ENCODE measurements around the gene HGD. TPM values are rescaled to one million over a fixed set of nuclear protein-coding genes. Genes with fewer than 3 reads are reported as not detected.

Gene HGD
- polyA plus RNA-seq, 1 of the 3 experiments (the other 2 are of a cell fraction) = not detected

DNA sequence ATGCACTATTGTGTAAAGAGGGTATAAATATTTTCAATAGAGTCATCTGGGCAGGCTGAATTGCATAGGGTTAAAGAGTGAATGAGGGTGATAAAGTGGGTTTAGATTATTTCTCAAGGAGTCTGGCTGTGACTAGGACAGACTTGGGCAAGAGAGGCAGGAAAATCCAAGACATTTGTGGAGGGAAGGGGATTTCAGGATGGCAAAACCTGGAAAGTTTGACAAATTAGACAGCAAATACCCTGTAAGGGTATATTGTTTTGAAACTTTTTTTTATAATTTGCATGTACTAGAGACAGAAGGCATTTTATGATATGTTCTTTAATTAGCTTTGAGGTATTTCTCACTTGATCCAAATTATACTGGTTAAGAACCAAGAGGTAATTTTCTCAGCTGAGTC, 17.1 kb downstream of the HGD start:
- H3F3A ChIP-seq (replicated peaks; ENCODE audit: insufficient read depth) = no peaks in the 10 kb centered on the region
- peaks cover 0 to 5% of the 10 kb centered on the region in 2 experiments; a peak in 2 of 4 replicates for H3K4me1 ChIP-seq (ENCODE audit: control insufficient read depth in 1 of 2, insufficient read depth in 2 of 2, low read depth in 1 of 2, low read length in 1 of 2)
- H2AFZ ChIP-seq (ENCODE audit: low read depth) = no peak overlapping the region
- no peak overlapping the region for H3K4me3 ChIP-seq (ENCODE audit: low read depth in 2 of 2, low read length in 1 of 2)
- H3K27ac ChIP-seq (ENCODE audit: low read depth in 2 of 2, low read length in 1 of 2) = no peak overlapping the region
- POLR2A ChIA-PET = no interaction called here
- CTCF ChIA-PET = no interaction called here
- no peaks in the 10 kb centered on the region for H3K36me3 ChIP-seq (replicated peaks in 1 of 2; ENCODE audit: control insufficient read depth in 1 of 2, insufficient read depth in 2 of 2, low read length in 1 of 2)
- no peaks in the 10 kb centered on the region for H3K79me2 ChIP-seq (ENCODE audit: insufficient read depth)
- TF ChIP-seq SIN3A (IDR thresholded peaks at IDR 0.05; ENCODE audit: borderline replicate concordance, low read depth, low read length) = no peak
- TF ChIP-seq TCF12 (IDR thresholded peaks at IDR 0.05) = no peak
- TF ChIP-seq GATA2 (CRISPR knock-in tag; IDR thresholded peaks at IDR 0.05) = no peak
- TF ChIP-seq, protein P1, sequence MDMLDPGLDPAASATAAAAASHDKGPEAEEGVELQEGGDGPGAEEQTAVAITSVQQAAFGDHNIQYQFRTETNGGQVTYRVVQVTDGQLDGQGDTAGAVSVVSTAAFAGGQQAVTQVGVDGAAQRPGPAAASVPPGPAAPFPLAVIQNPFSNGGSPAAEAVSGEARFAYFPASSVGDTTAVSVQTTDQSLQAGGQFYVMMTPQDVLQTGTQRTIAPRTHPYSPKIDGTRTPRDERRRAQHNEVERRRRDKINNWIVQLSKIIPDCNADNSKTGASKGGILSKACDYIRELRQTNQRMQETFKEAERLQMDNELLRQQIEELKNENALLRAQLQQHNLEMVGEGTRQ (IDR thresholded peaks at IDR 0.05; ENCODE audit: borderline replicate concordance, low read depth, low read length) = no peak
- TF ChIP-seq JUND (IDR thresholded peaks at IDR 0.05) = no peak
- TF ChIP-seq, protein P2, sequence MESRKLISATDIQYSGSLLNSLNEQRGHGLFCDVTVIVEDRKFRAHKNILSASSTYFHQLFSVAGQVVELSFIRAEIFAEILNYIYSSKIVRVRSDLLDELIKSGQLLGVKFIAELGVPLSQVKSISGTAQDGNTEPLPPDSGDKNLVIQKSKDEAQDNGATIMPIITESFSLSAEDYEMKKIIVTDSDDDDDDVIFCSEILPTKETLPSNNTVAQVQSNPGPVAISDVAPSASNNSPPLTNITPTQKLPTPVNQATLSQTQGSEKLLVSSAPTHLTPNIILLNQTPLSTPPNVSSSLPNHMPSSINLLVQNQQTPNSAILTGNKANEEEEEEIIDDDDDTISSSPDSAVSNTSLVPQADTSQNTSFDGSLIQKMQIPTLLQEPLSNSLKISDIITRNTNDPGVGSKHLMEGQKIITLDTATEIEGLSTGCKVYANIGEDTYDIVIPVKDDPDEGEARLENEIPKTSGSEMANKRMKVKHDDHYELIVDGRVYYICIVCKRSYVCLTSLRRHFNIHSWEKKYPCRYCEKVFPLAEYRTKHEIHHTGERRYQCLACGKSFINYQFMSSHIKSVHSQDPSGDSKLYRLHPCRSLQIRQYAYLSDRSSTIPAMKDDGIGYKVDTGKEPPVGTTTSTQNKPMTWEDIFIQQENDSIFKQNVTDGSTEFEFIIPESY (IDR thresholded peaks at IDR 0.05; ENCODE audit: borderline replicate concordance, low read depth) = no peak
- TF ChIP-seq YY1 (IDR thresholded peaks at IDR 0.05; ENCODE audit: low read depth) = no peak
- TF ChIP-seq SMC3 (IDR thresholded peaks at IDR 0.05; ENCODE audit: low read depth, low read length) = no peak
- TF ChIP-seq, protein P3, sequence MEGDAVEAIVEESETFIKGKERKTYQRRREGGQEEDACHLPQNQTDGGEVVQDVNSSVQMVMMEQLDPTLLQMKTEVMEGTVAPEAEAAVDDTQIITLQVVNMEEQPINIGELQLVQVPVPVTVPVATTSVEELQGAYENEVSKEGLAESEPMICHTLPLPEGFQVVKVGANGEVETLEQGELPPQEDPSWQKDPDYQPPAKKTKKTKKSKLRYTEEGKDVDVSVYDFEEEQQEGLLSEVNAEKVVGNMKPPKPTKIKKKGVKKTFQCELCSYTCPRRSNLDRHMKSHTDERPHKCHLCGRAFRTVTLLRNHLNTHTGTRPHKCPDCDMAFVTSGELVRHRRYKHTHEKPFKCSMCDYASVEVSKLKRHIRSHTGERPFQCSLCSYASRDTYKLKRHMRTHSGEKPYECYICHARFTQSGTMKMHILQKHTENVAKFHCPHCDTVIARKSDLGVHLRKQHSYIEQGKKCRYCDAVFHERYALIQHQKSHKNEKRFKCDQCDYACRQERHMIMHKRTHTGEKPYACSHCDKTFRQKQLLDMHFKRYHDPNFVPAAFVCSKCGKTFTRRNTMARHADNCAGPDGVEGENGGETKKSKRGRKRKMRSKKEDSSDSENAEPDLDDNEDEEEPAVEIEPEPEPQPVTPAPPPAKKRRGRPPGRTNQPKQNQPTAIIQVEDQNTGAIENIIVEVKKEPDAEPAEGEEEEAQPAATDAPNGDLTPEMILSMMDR (IDR thresholded peaks at IDR 0.05) = no peak
- no peak for TF ChIP-seq FOXM1 (IDR thresholded peaks at IDR 0.05; ENCODE audit: low read depth)
- no peak for TF ChIP-seq EP300 (IDR thresholded peaks at IDR 0.05; ENCODE audit: borderline replicate concordance in 1 of 2, low read depth in 1 of 2, low read length in 1 of 2)
- no peak for TF ChIP-seq FOXJ3 (CRISPR knock-in tag; IDR thresholded peaks at IDR 0.05)
- no peak for TF ChIP-seq EZH2phosphoT487 (IDR thresholded peaks at IDR 0.05; ENCODE audit: borderline replicate concordance, low read depth)
- H3K9me2 ChIP-seq = no peaks in the 10 kb centered on the region
- H3K27me3 ChIP-seq (ENCODE audit: insufficient read depth) = no peaks in the 10 kb centered on the region
- no peaks in the 10 kb centered on the region for H4K20me1 ChIP-seq (ENCODE audit: insufficient read depth)
- no peak overlapping the region for H3K4me2 ChIP-seq
- DNase-seq = no peak
- no peaks in the 10 kb centered on the region for H3K9me3 ChIP-seq
- no peak overlapping the region for H3K9ac ChIP-seq

DNA sequence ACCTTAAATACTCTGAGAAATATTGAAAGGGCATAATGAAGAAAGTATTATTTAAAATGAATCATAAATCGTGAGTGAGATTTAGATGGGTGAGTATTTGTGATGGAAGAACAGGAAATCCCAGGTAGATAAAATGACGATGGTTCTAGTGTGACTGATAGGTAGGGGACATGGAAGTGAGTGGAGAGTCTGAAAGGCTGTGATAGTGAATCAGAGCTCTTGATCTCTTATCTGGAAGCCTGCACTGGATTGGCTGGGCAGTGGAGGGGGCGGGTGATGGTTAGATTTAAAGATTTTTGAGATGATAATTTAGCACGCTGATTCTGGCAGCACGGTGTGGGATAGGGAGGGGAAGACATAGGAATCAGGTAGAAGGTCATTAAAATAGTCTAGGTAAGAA, 20.1 kb downstream of the HGD start:
- POLR2A ChIA-PET = no interaction called here
- no peak overlapping the region for H3K4me3 ChIP-seq (ENCODE audit: low read depth in 2 of 2, low read length in 1 of 2)
- TF ChIP-seq POLR2AphosphoS5 (IDR thresholded peaks at IDR 0.05; ENCODE audit: low read depth, low read length) (no peak), NRF1 (IDR thresholded peaks at IDR 0.05; ENCODE audit: low read depth, low read length) (no peak), CHD2 (IDR thresholded peaks at IDR 0.05; ENCODE audit: low read length, partially characterized antibody) (no peak), EZH2phosphoT487 (IDR thresholded peaks at IDR 0.05; ENCODE audit: borderline replicate concordance, low read depth) (no peak), RAD21 (IDR thresholded peaks at IDR 0.05; ENCODE audit: low read length) (no peak), SMC3 (IDR thresholded peaks at IDR 0.05; ENCODE audit: low read depth, low read length) (no peak)
- TF ChIP-seq, protein P4, sequence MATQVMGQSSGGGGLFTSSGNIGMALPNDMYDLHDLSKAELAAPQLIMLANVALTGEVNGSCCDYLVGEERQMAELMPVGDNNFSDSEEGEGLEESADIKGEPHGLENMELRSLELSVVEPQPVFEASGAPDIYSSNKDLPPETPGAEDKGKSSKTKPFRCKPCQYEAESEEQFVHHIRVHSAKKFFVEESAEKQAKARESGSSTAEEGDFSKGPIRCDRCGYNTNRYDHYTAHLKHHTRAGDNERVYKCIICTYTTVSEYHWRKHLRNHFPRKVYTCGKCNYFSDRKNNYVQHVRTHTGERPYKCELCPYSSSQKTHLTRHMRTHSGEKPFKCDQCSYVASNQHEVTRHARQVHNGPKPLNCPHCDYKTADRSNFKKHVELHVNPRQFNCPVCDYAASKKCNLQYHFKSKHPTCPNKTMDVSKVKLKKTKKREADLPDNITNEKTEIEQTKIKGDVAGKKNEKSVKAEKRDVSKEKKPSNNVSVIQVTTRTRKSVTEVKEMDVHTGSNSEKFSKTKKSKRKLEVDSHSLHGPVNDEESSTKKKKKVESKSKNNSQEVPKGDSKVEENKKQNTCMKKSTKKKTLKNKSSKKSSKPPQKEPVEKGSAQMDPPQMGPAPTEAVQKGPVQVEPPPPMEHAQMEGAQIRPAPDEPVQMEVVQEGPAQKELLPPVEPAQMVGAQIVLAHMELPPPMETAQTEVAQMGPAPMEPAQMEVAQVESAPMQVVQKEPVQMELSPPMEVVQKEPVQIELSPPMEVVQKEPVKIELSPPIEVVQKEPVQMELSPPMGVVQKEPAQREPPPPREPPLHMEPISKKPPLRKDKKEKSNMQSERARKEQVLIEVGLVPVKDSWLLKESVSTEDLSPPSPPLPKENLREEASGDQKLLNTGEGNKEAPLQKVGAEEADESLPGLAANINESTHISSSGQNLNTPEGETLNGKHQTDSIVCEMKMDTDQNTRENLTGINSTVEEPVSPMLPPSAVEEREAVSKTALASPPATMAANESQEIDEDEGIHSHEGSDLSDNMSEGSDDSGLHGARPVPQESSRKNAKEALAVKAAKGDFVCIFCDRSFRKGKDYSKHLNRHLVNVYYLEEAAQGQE (IDR thresholded peaks at IDR 0.05; ENCODE audit: low read depth, low read length) = no peak
- TF ChIP-seq, protein P3 (IDR thresholded peaks at IDR 0.05) = no peak

More for the DNA sequence above, 20.1 kb downstream of the HGD start:
- H4K20me1 ChIP-seq (ENCODE audit: insufficient read depth) = no peaks in the 10 kb centered on the region
- H3K79me2 ChIP-seq (ENCODE audit: insufficient read depth) = no peaks in the 10 kb centered on the region
- H3K4me2 ChIP-seq = no peak overlapping the region
- H3K27me3 ChIP-seq (ENCODE audit: insufficient read depth) = no peaks in the 10 kb centered on the region
- no peaks in the 10 kb centered on the region for H3K9me3 ChIP-seq
- no peaks in the 10 kb centered on the region for H3K9me2 ChIP-seq
- WGBS (ENCODE audit: low lambda C conversion rate) = 28% methylated on average over 5 of the region's 5 CpGs
- no peaks in the 10 kb centered on the region for H3F3A ChIP-seq (replicated peaks; ENCODE audit: insufficient read depth)
- H3K4me1 ChIP-seq (ENCODE audit: control insufficient read depth in 1 of 2, insufficient read depth in 2 of 2, low read depth in 1 of 2, low read length in 1 of 2) = peaks cover 0 to 5% of the 10 kb centered on the region in 2 experiments; a peak in 2 of 4 replicates
- H3K36me3 ChIP-seq (replicated peaks in 1 of 2; ENCODE audit: control insufficient read depth in 1 of 2, insufficient read depth in 2 of 2, low read length in 1 of 2) = no peaks in the 10 kb centered on the region
- no peak overlapping the region for H3K9ac ChIP-seq
- CTCF ChIA-PET = no interaction called here
- no peak overlapping the region for H2AFZ ChIP-seq (ENCODE audit: low read depth)
- no peak overlapping the region for H3K27ac ChIP-seq (ENCODE audit: low read depth in 2 of 2, low read length in 1 of 2)
- peak; percentile 6 for DNase-seq

Measured in SK-N-SH (cell line).